Gastrocnemius medialis (tissue), 4 donors: ENCODE results near the gene SP140. TPM values are rescaled to one million over a fixed set of nuclear protein-coding genes. Genes with fewer than 3 reads are reported as not detected.
A peak's percentile ranks its signal among the peaks of the same experiment; 100 is the strongest.

Experiments
- ATAC-seq, 2 donors: fragments of 150-250 bp; one replicate each; pipeline ENCODE4 v1.9.1; 2016
- DNase-seq, 2 donors: peaks; one replicate each; pipeline ENCODE4 v3.0.0-alpha.2; 2019
- H3K27ac ChIP-seq, 4 donors: fragments of 200-600 bp; sonication (generic); 1 replicate in 1 of 4; 2 replicates in 3 of 4; pipeline ENCODE4 v1.5.1; 2016 to 2018; ENCODE audit warnings: mild to moderate bottlenecking in 2 of 4, moderate library complexity in 1 of 4
- H3K27me3 ChIP-seq, 3 donors: fragments of 200-600 bp; sonication (generic) in 2 of 3; 1 replicate in 1 of 3; 2 replicates in 2 of 3; pipeline versions ENCODE4 v1.5.1 to v1.6.0; 2016 to 2019; ENCODE audit warnings: mild to moderate bottlenecking in 1 of 3, moderate library complexity in 1 of 3
- H3K36me3 ChIP-seq, 2 donors: fragments of 200-600 bp; sonication (generic) in 1 of 2; one replicate each; pipeline ENCODE4 v1.5.1; 2017 to 2018
- H3K4me1 ChIP-seq, 2 donors: fragments of 200-600 bp; sonication (generic) in 1 of 2; one replicate each; pipeline ENCODE4 v1.5.1; 2016 to 2017; ENCODE audit warnings: mild to moderate bottlenecking in 2 of 2
- H3K4me3 ChIP-seq, 4 donors: fragments of 200-600 bp; sonication (generic) in 3 of 4; 1 replicate in 1 of 4; 2 replicates in 3 of 4; pipeline ENCODE4 v1.5.1; 2016 to 2019; ENCODE audit warnings: mild to moderate bottlenecking in 2 of 4
- H3K9me3 ChIP-seq, 3 donors: fragments of 200-600 bp; sonication (generic) in 2 of 3; 1 replicate in 1 of 3; 2 replicates in 2 of 3; pipeline ENCODE4 v1.5.1; 2016 to 2019
- CTCF ChIP-seq, 5 experiments: fragments of 450-650 bp in 3 of 5; fragments of 200-600 bp in 2 of 5; sonication (generic) in 2 of 5; IDR thresholded peaks in 4 of 5; conservative IDR thresholded peaks in 1 of 5; 1 replicate in 4 of 5; 2 replicates in 1 of 5; pipeline ENCODE4 v1.5.1; 2016 to 2019; ENCODE audit warnings: antibody characterized with exemption in 5 of 5, mild to moderate bottlenecking in 3 of 5, moderate library complexity in 3 of 5
- POLR2A ChIP-seq, 2 donors: fragments of 450-650 bp; IDR thresholded peaks; one replicate each; pipeline ENCODE4 v1.6.1; 2017; ENCODE audit warnings: antibody characterized with exemption in 2 of 2, mild to moderate bottlenecking in 2 of 2, moderate library complexity in 2 of 2
- in situ Hi-C, 4 donors: fragments of 200-750 bp; cut with MboI; loops; one replicate each; pipeline versions ENCODE4 v1.15.0 to v1.8.0; 2017; ENCODE audit warnings: low sequenced_read_pairs in 4 of 4
- intact Hi-C: fragments of 100-400 bp; cut with DNase I; formaldehyde crosslinking; loops from one replicate; pipeline ENCODE4 v1.15.1; 2023; ENCODE audit warnings: low total_unique reads
- total RNA-seq, 4 donors: library from RNA; depleted of rRNA; stranded (reverse); fragments of >200 nt; gene quantifications; one replicate each; pipeline versions ENCODE4 v1.1.0 to v1.2.3, GENCODE V29; 2016

Gene SP140
- total RNA-seq, 4 donors from 2014 or later: 0.46 TPM; not detected in 3

- H3K4me1 ChIP-seq: no peaks in the 10 kb centered on the region
- H3K9me3 ChIP-seq: no peaks in the 10 kb centered on the region
- H3K27ac ChIP-seq: no peak overlapping the region
- H3K4me3 ChIP-seq: no peak overlapping the region
- ATAC-seq (no peak), DNase-seq (no peak)
- no peaks in the 10 kb centered on the region for H3K36me3 ChIP-seq
- TF ChIP-seq POLR2A (IDR thresholded peaks at IDR 0.05) (no peak), CTCF (IDR thresholded peaks at IDR 0.05 in 4 of 5, conservative IDR thresholded peaks at IDR 0.05 in 1 of 5) (no peak)
- intact Hi-C loops (no loop called here), in situ Hi-C loops (no loop called here)
- H3K27me3 ChIP-seq: no peaks in the 10 kb centered on the region
Observed at GRCh38 chr2:230266638-230267037, 41.1 kb downstream of the SP140 start.

GRCh38 chr2:230267059-230267458 is 41.5 kb downstream of the SP140 start:
- DNase-seq (no peak), ATAC-seq (no peak)
- intact Hi-C loops: no loop called here
- H3K4me1 ChIP-seq: no peaks in the 10 kb centered on the region
- H3K27me3 ChIP-seq: no peaks in the 10 kb centered on the region
- H3K9me3 ChIP-seq: no peaks in the 10 kb centered on the region
- no peak overlapping the region for H3K4me3 ChIP-seq
- no peak for TF ChIP-seq CTCF (IDR thresholded peaks at IDR 0.05 in 4 of 5, conservative IDR thresholded peaks at IDR 0.05 in 1 of 5)
- TF ChIP-seq POLR2A (IDR thresholded peaks at IDR 0.05): no peak
- in situ Hi-C loops: no loop called here
- H3K27ac ChIP-seq: no peak overlapping the region
- H3K36me3 ChIP-seq: no peaks in the 10 kb centered on the region

GRCh38 chr2:230267556-230267955 is 42.0 kb downstream of the SP140 start:
- ATAC-seq (no peak), DNase-seq (no peak)
- Histone ChIP-seq H3K4me3 (no peak overlapping the region), H3K27me3 (no peaks in the 10 kb centered on the region), H3K9me3 (no peaks in the 10 kb centered on the region), H3K36me3 (no peaks in the 10 kb centered on the region), H3K4me1 (no peaks in the 10 kb centered on the region), H3K27ac (no peak overlapping the region)
- TF ChIP-seq CTCF (IDR thresholded peaks at IDR 0.05 in 4 of 5, conservative IDR thresholded peaks at IDR 0.05 in 1 of 5) (no peak), POLR2A (IDR thresholded peaks at IDR 0.05) (no peak)
- intact Hi-C loops: no loop called here
- in situ Hi-C loops: no loop called here

GRCh38 chr2:230268606-230269243 is 43.2 kb downstream of the SP140 start:
- Histone ChIP-seq H3K4me3 (no peak overlapping the region), H3K36me3 (no peaks in the 10 kb centered on the region), H3K27me3 (no peaks in the 10 kb centered on the region), H3K27ac (no peak overlapping the region), H3K9me3 (no peaks in the 10 kb centered on the region), H3K4me1 (no peaks in the 10 kb centered on the region)
- in situ Hi-C loops (no loop called here), intact Hi-C loops (no loop called here)
- no peak for TF ChIP-seq CTCF (IDR thresholded peaks at IDR 0.05 in 4 of 5, conservative IDR thresholded peaks at IDR 0.05 in 1 of 5)
- no peak for TF ChIP-seq POLR2A (IDR thresholded peaks at IDR 0.05)
- DNase-seq (no peak), ATAC-seq (peak in 1 of 2 donors; percentile 16)

GRCh38 chr2:230269715-230270114 is 44.2 kb downstream of the SP140 start:
- Histone ChIP-seq H3K36me3 (no peaks in the 10 kb centered on the region), H3K9me3 (no peaks in the 10 kb centered on the region), H3K27me3 (no peaks in the 10 kb centered on the region), H3K27ac (no peak overlapping the region), H3K4me3 (no peak overlapping the region), H3K4me1 (no peaks in the 10 kb centered on the region)
- ATAC-seq: no peak
- TF ChIP-seq POLR2A (IDR thresholded peaks at IDR 0.05): no peak
- TF ChIP-seq CTCF (IDR thresholded peaks at IDR 0.05 in 4 of 5, conservative IDR thresholded peaks at IDR 0.05 in 1 of 5): no peak
- intact Hi-C loops (no loop called here), in situ Hi-C loops (no loop called here)
- DNase-seq: no peak
